Kidney (tissue), 14 donors: ENCODE data around the gene VRK1. TPM values are rescaled to one million over a fixed set of nuclear protein-coding genes. Genes with fewer than 3 reads are reported as not detected.

Experiments used
- DNase-seq, 5 donors: peaks; one replicate each; pipeline ENCODE4 v3.0.0-alpha.2; 2013 to 2020
- FAIRE-seq: peaks from 2 replicates; lab custom pipeline; 2012; peaks lifted over from hg19 to GRCh38; lab: Jason Lieb, UNC
- H3K27ac ChIP-seq, 2 donors: one replicate each; pipeline ENCODE4 v1.7.0; 2013; ENCODE audit warnings: low read depth in 2 of 2, low read length in 2 of 2, inconsistent platforms in 1 of 2
- H3K27me3 ChIP-seq: one replicate; pipeline ENCODE4 v1.7.1; 2013; ENCODE audit warnings: low read length, inconsistent platforms; ENCODE audit not compliant: control insufficient read depth, insufficient read depth
- H3K36me3 ChIP-seq, 3 donors: one replicate each; pipeline versions ENCODE4 v1.7.0 to v1.7.1; 2013; ENCODE audit warnings: low read length in 3 of 3, control low read depth in 1 of 3, inconsistent platforms in 1 of 3; ENCODE audit not compliant: insufficient read depth in 3 of 3, control insufficient read depth in 2 of 3
- H3K4me1 ChIP-seq, 3 donors: one replicate each; pipeline versions ENCODE4 v1.7.0 to v1.7.1; 2013; ENCODE audit warnings: low read length in 3 of 3, inconsistent platforms in 1 of 3, low read depth in 1 of 3; ENCODE audit not compliant: control insufficient read depth in 2 of 3, insufficient read depth in 2 of 3
- H3K4me3 ChIP-seq, 3 donors: one replicate each; pipeline versions ENCODE4 v1.7.0 to v1.8.1; 2013; ENCODE audit warnings: low read length in 3 of 3, control low read depth in 1 of 3, inconsistent platforms in 1 of 3
- H3K9ac ChIP-seq, 3 donors: one replicate each; pipeline versions ENCODE4 v1.7.0 to v1.7.1; 2013; ENCODE audit warnings: low read length in 3 of 3, control low read depth in 1 of 3, inconsistent platforms in 1 of 3
- H3K9me3 ChIP-seq, 3 donors: one replicate each; pipeline versions ENCODE4 v1.7.0 to v1.7.1; 2013; ENCODE audit warnings: low read length in 3 of 3, control low read depth in 1 of 3, inconsistent platforms in 1 of 3; ENCODE audit not compliant: control insufficient read depth in 2 of 3, insufficient read depth in 1 of 3
- CTCF ChIP-seq: IDR thresholded peaks from 3 replicates; pipeline ENCODE4 v1.5.1; 2012; ENCODE audit warnings: mild to moderate bottlenecking, moderate library complexity, borderline replicate concordance; ENCODE audit not compliant: insufficient read depth; ENCODE audit errors: extremely low read depth
- intact Hi-C: fragments of 100-400 bp; cut with DNase I; formaldehyde crosslinking; loops from one replicate; pipeline ENCODE4 v1.11.1; 2022
- polyA plus RNA-seq: library from polyadenylated mRNA; stranded (reverse); fragments of 350-450 nt; fragmentation: Illumina TruSeq; extraction: RNeasy Lipid Tissue Mini Kit (QIAGEN cat#74804); gene quantifications from one replicate; pipeline ENCODE4 v1.2.3, GENCODE V29; 2014; ENCODE audit warnings: low read depth, low replicate concordance; ENCODE audit not compliant: insufficient read depth
- total RNA-seq: library from RNA; stranded (reverse); fragmentation: NEBNext Ultra II Directional; extraction: Animal tissue kit (Norgen Biotek cat#: 25700); gene quantifications from one replicate; pipeline ENCODE4 v1.2.1, GENCODE V29; 2021
- donor health status: control.
- donor health status: control.
- donor health status: control.
- donor health status: control.
- donor health status: control.
- donor health status: DM: yes; HTN: yes; CAD: no.
- donor health status: Normal renal cell carcinoma (clear cell type).

VRK1 gene
- total and polyA plus RNA-seq, 2 donors from 2014 or later, result 6.6 to 15.8 TPM

GRCh38 chr14:96790706-96791105, 6.5 kb upstream of the VRK1 start:
- FAIRE-seq (no peak), DNase-seq (no peak)
- H3K9me3 ChIP-seq, result no peaks in the 10 kb centered on the region
- no peak overlapping the region for H3K9ac ChIP-seq
- no peaks in the 10 kb centered on the region for H3K27me3 ChIP-seq
- no peak overlapping the region for H3K4me3 ChIP-seq
- intact Hi-C loops, result no loop called here
- no peak for TF ChIP-seq CTCF
- H3K27ac ChIP-seq, result no peak overlapping the region
- no peaks in the 10 kb centered on the region for H3K4me1 ChIP-seq
- no peaks in the 10 kb centered on the region for H3K36me3 ChIP-seq

- TF ChIP-seq CTCF, result no peak
- no peak overlapping the region for H3K9ac ChIP-seq
- H3K4me3 ChIP-seq, result no peak overlapping the region
- FAIRE-seq (no peak), DNase-seq (no peak)
- no peaks in the 10 kb centered on the region for H3K4me1 ChIP-seq
- intact Hi-C loops, result no loop called here
- no peaks in the 10 kb centered on the region for H3K27me3 ChIP-seq
- no peak overlapping the region for H3K27ac ChIP-seq
- H3K9me3 ChIP-seq, result no peaks in the 10 kb centered on the region
- H3K36me3 ChIP-seq, result no peaks in the 10 kb centered on the region
These were observed 5.2 kb upstream of the VRK1 start for GRCh38 chr14:96792003-96792402.

- Histone ChIP-seq H3K36me3 (no peaks in the 10 kb centered on the region), H3K27ac (no peak overlapping the region), H3K9ac (no peak overlapping the region), H3K4me3 (no peak overlapping the region), H3K4me1 (no peaks in the 10 kb centered on the region), H3K9me3 (no peaks in the 10 kb centered on the region), H3K27me3 (no peaks in the 10 kb centered on the region)
- no peak for TF ChIP-seq CTCF
- DNase-seq (peak in 3 of 5 donors; percentile 41 to 59 (median 56)), FAIRE-seq (no peak)
- intact Hi-C loops, result no loop called here
These were observed 4.6 kb upstream of the VRK1 start for GRCh38 chr14:96792591-96792990.

GRCh38 chr14:96793547-96793946, 3.6 kb upstream of the VRK1 start:
- H3K9ac ChIP-seq, result no peak overlapping the region
- H3K4me3 ChIP-seq, result no peak overlapping the region
- H3K36me3 ChIP-seq, result no peaks in the 10 kb centered on the region
- DNase-seq (no peak), FAIRE-seq (no peak)
- H3K27ac ChIP-seq, result no peak overlapping the region
- H3K9me3 ChIP-seq, result no peaks in the 10 kb centered on the region
- intact Hi-C loops, result no loop called here
- peaks cover 0 to 7% (median 0%) of the 10 kb centered on the region in 3 donors for H3K4me1 ChIP-seq
- no peak for TF ChIP-seq CTCF
- no peaks in the 10 kb centered on the region for H3K27me3 ChIP-seq
